Immature natural killer cell (primary cell): ENCODE data around the gene SNTG2. TPM values are rescaled to one million over a fixed set of nuclear protein-coding genes. Genes with fewer than 3 reads are reported as not detected.

ENCODE experiments used
- DNase-seq, 3 donors: peaks; one replicate each; pipeline ENCODE4 v3.0.0; 2022; ENCODE audit warnings: mixed read lengths in 1 of 3
- H3K27ac Mint-ChIP-seq, 6 donors: one replicate each; pipeline ENCODE4 v1.8.0; 2020; ENCODE audit warnings: mixed read lengths in 6 of 6, mild to moderate bottlenecking in 5 of 6, inconsistent platforms in 4 of 6, moderate library complexity in 3 of 6
- H3K27me3 Mint-ChIP-seq, 3 donors: one replicate each; pipeline ENCODE4 v1.8.0; 2020 to 2021; ENCODE audit warnings: low read depth in 3 of 3, mild to moderate bottlenecking in 3 of 3, mixed read lengths in 3 of 3, moderate library complexity in 3 of 3, inconsistent platforms in 1 of 3
- H3K36me3 Mint-ChIP-seq, 3 donors: one replicate each; pipeline ENCODE4 v1.8.0; 2020; ENCODE audit warnings: mixed read lengths in 3 of 3, inconsistent platforms in 2 of 3, mild to moderate bottlenecking in 2 of 3
- H3K4me1 Mint-ChIP-seq, 2 donors: one replicate each; pipeline ENCODE4 v1.8.0; 2020; ENCODE audit warnings: inconsistent platforms in 2 of 2, mild to moderate bottlenecking in 2 of 2, mixed read lengths in 2 of 2, moderate library complexity in 1 of 2
- H3K4me3 Mint-ChIP-seq, 5 donors: one replicate each; pipeline ENCODE4 v1.8.0; 2020; ENCODE audit warnings: mild to moderate bottlenecking in 5 of 5, mixed read lengths in 5 of 5, inconsistent platforms in 3 of 5, moderate library complexity in 3 of 5
- H3K9me3 Mint-ChIP-seq, 6 donors: one replicate each; pipeline ENCODE4 v1.8.0; 2020; ENCODE audit warnings: mild to moderate bottlenecking in 6 of 6, mixed read lengths in 6 of 6, inconsistent platforms in 4 of 6, moderate library complexity in 3 of 6
- polyA plus RNA-seq, 3 donors: library from polyadenylated mRNA; unstranded; fragments of 300-500 nt; fragmentation: Illumina TruSeq; gene quantifications; one replicate each; pipeline ENCODE4 v1.2.3, GENCODE V29; 2021

Gene SNTG2
- polyA plus RNA-seq, 3 donors from 2014 or later, result not detected

DNA sequence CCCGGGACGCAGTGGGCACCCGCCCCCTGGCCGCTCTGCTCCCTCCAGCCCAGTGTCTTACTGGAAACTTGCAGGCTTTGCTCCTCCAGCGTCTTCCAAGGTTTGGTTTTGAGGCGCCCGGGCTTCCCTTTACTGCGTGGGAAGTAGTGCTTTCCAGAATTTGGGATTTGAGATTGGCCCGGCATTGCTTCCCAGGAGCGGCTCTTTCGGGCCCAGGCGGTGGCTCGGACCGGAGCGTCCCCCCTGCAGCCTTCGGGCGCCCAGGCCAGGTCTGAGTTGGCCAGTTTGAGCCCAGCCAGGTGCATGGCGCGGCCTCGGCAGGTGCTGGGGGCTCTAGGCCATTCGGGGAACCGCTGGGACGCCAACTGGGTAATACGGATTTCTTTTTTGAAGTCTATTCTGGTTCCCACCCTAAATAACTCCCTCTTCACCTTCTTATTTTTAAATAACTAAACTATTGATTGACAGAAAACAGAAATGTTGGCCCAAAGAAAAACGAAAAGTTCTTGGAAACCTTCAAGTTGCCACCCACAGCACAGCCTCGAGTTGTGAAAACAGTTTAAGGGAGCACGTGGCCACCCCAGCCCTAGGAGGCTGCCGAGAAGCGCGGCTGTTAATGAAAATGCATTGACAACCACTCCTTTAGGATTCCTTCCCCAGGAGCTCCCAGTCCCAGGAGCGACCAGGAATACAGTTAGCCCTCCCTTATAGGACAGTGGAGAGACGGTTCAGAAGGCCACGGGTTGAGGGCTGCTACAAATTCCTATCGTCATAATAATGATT lies 766 bp downstream of the SNTG2 start:
- Mint-ChIP-seq H3K9me3 (peaks cover 0 to 2% (median 0%) of the 10 kb centered on the region in 6 donors), H3K36me3 (no peaks in the 10 kb centered on the region), H3K4me3 (peak overlapping the region; percentile 62 to 76 (median 66)), H3K27ac (no peak overlapping the region), H3K27me3 (peaks cover 17 to 33% (median 28%) of the 10 kb centered on the region in 3 donors), H3K4me1 (peaks cover 11 to 14% of the 10 kb centered on the region in 2 donors)
- DNase-seq, result no peak

GRCh38 chr2:953408-953807 lies 2.8 kb downstream of the SNTG2 start:
- H3K27me3 Mint-ChIP-seq, result peaks cover 12 to 32% (median 27%) of the 10 kb centered on the region in 3 donors
- no peak overlapping the region for H3K27ac Mint-ChIP-seq
- peak overlapping the region in 1 of 5 donors; percentile 36 for H3K4me3 Mint-ChIP-seq

GRCh38 chr2:953975-954686 lies 3.5 kb downstream of the SNTG2 start:
- no peak for DNase-seq
- Mint-ChIP-seq H3K27ac (no peak overlapping the region), H3K9me3 (peaks cover 0 to 2% (median 0%) of the 10 kb centered on the region in 6 donors), H3K27me3 (peaks cover 12 to 25% (median 22%) of the 10 kb centered on the region in 3 donors), H3K36me3 (no peaks in the 10 kb centered on the region), H3K4me3 (no peak overlapping the region), H3K4me1 (peaks cover 8% of the 10 kb centered on the region in 2 donors)

More at GRCh38 chr2:953408-953807, 2.8 kb downstream of the SNTG2 start:
- H3K4me1 Mint-ChIP-seq, result peaks cover 8 to 9% of the 10 kb centered on the region in 2 donors
- peaks cover 0 to 2% (median 0%) of the 10 kb centered on the region in 6 donors for H3K9me3 Mint-ChIP-seq
- no peak for DNase-seq
- no peaks in the 10 kb centered on the region for H3K36me3 Mint-ChIP-seq

DNA sequence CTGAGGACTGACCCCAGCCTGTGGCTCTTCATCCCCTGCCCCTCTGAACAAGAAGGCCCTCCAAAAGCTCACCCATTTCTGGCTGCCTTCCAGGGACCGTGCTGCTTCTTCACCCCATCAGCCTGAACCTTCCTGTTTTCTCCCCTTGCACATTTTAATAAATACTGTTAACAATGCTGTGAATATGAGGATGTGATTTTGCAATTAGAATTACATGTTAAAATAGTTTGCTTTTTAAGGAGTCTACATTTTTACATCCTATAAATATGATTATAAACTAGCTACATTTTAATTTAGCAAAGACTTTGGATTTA lies 4.0 kb downstream of the SNTG2 start:
- peaks cover 10 to 22% (median 18%) of the 10 kb centered on the region in 3 donors for H3K27me3 Mint-ChIP-seq
- H3K9me3 Mint-ChIP-seq, result peaks cover 0 to 1% (median 0%) of the 10 kb centered on the region in 6 donors
- no peaks in the 10 kb centered on the region for H3K36me3 Mint-ChIP-seq
- H3K4me1 Mint-ChIP-seq, result peaks cover 2 to 4% of the 10 kb centered on the region in 2 donors
- no peak for DNase-seq
- no peak overlapping the region for H3K4me3 Mint-ChIP-seq
- H3K27ac Mint-ChIP-seq, result no peak overlapping the region

GRCh38 chr2:955829-956731 lies 5.4 kb downstream of the SNTG2 start:
- no peak overlapping the region for H3K27ac Mint-ChIP-seq
- H3K4me3 Mint-ChIP-seq, result no peak overlapping the region
- H3K36me3 Mint-ChIP-seq, result no peaks in the 10 kb centered on the region
- H3K4me1 Mint-ChIP-seq, result peaks cover 0 to 2% of the 10 kb centered on the region in 2 donors
- no peak for DNase-seq
- H3K9me3 Mint-ChIP-seq, result no peaks in the 10 kb centered on the region
- peaks cover 10 to 20% (median 17%) of the 10 kb centered on the region in 3 donors for H3K27me3 Mint-ChIP-seq

- Mint-ChIP-seq H3K4me1 (no peaks in the 10 kb centered on the region), H3K9me3 (no peaks in the 10 kb centered on the region), H3K36me3 (no peaks in the 10 kb centered on the region), H3K27ac (no peak overlapping the region), H3K4me3 (no peak overlapping the region), H3K27me3 (peaks cover 2 to 7% (median 3%) of the 10 kb centered on the region in 3 donors)
- DNase-seq, result no peak
These were observed 8.8 kb downstream of the SNTG2 start for GRCh38 chr2:959457-959856.

DNA sequence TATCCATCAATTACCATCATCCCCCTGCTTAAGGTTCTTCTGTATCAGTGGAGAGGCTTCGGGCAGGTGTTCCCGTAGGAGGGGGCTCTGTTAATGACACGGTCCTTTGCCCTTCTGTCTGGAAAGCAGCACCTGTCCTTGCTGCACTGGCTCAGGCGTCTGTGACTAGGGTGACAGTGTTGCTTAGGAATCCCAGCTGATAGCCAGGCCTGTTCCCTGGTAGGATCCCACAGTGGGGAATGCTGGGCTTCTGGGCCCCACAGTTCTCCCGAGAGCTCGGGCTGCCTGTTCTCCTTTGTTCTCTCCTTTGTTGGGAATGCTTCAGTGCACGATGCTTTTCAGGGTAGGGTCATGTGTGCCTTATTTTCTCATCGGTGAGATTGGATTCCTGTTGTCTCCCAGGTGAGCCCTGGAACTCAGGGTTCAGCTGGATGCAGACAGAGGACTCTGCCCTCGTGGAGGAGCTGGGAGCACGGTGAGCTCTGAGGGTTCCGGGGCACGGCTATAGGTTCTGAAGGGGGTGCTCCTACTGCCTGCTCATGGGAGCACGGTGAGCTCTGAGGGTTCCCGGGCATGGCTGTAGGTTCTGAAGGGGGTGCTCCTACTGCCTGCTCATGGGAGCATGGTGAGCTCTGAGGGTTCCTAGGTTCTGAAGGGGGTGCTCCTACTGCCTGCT lies 9.6 kb downstream of the SNTG2 start:
- DNase-seq, result no peak
- no peak overlapping the region for H3K27ac Mint-ChIP-seq
- H3K27me3 Mint-ChIP-seq, result peaks cover 2 to 5% (median 3%) of the 10 kb centered on the region in 3 donors
- H3K36me3 Mint-ChIP-seq, result no peaks in the 10 kb centered on the region
- H3K4me1 Mint-ChIP-seq, result no peaks in the 10 kb centered on the region
- peaks cover 0 to under 1% (median 0%) of the 10 kb centered on the region in 6 donors for H3K9me3 Mint-ChIP-seq
- no peak overlapping the region for H3K4me3 Mint-ChIP-seq

DNA sequence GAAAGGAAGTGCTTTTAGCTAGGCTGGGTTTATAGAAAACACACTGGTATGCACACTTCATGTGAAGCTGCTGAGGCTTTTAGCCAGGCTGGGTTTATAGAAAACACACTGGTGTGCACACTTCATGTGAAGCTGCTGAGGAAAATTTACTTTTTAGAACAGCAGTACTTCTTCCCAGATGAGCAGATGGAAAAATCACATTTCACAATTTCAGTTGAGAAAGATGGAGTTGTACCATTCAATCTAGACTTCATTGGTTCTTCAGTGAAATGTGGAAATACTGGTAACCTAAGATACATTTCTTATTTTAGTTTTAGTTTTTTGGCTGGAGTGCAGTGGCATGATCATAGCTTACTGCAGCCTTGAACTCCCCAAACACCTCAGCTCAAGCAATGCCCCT lies 11.1 kb downstream of the SNTG2 start:
- Mint-ChIP-seq H3K27me3 (peaks cover 2 to 4% (median 3%) of the 10 kb centered on the region in 3 donors), H3K9me3 (peaks cover 0 to 2% (median 0%) of the 10 kb centered on the region in 6 donors), H3K4me3 (no peak overlapping the region), H3K4me1 (no peaks in the 10 kb centered on the region), H3K36me3 (no peaks in the 10 kb centered on the region), H3K27ac (no peak overlapping the region)
- no peak for DNase-seq

- Mint-ChIP-seq H3K36me3 (no peaks in the 10 kb centered on the region), H3K9me3 (peaks cover 0 to 5% (median 0%) of the 10 kb centered on the region in 6 donors), H3K27ac (no peak overlapping the region), H3K4me1 (no peaks in the 10 kb centered on the region), H3K27me3 (peaks cover 3 to 6% (median 4%) of the 10 kb centered on the region in 3 donors), H3K4me3 (no peak overlapping the region)
- DNase-seq, result no peak
These were observed 13.2 kb downstream of the SNTG2 start for GRCh38 chr2:963876-964275.

DNA sequence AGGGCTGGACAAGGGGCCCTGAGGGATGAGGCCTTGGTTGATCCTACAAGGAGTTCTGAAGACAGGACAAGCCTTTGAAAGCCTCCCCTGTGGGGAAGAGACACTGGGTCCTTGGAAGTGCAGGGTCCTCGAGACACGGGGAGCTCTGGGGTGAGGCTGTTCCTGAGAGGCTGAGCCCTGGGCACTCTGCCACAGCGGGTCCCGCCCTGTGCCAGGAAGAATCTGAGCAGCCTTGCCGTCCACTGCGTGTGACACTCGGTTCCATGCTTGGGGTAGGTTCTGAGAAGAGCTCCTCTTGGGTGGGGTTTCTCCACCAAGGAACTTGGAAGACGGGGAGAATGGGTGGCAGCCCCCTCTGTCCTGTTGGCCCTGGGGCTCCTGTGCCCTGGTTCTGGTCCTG lies 13.9 kb downstream of the SNTG2 start:
- H3K9me3 Mint-ChIP-seq, result peaks cover 0 to 5% (median 0%) of the 10 kb centered on the region in 6 donors
- H3K4me1 Mint-ChIP-seq, result no peaks in the 10 kb centered on the region
- H3K36me3 Mint-ChIP-seq, result no peaks in the 10 kb centered on the region
- no peak for DNase-seq
- H3K27me3 Mint-ChIP-seq, result peaks cover 0 to 10% (median 4%) of the 10 kb centered on the region in 3 donors
- H3K27ac Mint-ChIP-seq, result no peak overlapping the region
- H3K4me3 Mint-ChIP-seq, result no peak overlapping the region

DNA sequence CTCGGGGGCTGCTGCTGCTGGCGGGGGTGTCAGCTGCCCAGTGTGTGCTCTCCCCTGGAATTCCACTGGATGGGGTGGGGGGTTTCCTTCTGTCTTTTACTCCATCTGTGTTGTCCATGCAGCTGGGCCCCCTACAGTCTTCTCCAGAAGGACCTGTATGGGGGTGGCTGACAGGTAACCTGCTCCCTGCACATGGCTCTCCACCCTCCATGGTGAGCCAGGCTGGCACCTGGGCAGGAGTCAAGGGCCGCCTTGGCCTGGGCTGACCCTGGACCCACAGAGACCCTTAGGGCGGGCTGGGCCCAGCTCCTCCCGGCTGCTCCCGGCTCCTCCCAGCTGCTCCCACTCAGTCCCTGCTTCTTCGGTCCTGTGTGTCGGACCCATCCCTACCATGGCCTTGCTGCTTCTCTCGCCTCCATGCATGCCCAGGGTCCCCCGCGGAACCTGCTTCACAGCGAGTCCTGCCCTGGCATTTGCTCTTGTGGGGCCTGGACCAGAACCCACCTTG lies 15.0 kb downstream of the SNTG2 start:
- Mint-ChIP-seq H3K27me3 (peaks cover 0 to 12% (median 4%) of the 10 kb centered on the region in 3 donors), H3K4me1 (peaks cover 0 to under 1% of the 10 kb centered on the region in 2 donors), H3K27ac (no peak overlapping the region), H3K4me3 (no peak overlapping the region), H3K36me3 (no peaks in the 10 kb centered on the region), H3K9me3 (peaks cover 0 to 5% (median 0%) of the 10 kb centered on the region in 6 donors)
- DNase-seq, result no peak

DNA sequence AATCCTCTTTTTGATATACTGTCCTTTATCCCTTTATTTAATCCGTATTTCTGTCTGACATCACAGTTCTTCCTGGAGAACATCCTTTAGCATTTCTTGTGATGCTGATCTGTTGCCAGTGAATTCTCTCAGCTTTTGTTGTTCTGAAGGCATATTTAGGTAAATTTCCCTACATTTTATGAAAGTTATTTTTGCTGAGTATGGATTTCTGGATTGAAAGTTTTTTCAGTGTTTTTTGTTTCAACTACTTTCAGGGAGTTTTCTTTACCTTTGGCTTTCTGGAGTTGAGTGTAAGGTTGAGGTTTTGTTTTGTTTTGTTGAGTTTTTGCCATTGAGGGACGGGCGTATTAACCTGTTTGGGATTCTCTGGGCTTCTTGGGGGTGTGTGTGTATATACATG lies 22.5 kb downstream of the SNTG2 start:
- Mint-ChIP-seq H3K27me3 (peaks cover 4 to 26% (median 12%) of the 10 kb centered on the region in 3 donors), H3K4me3 (peak overlapping the region in 1 of 5 donors; percentile 26), H3K4me1 (peaks cover 25 to 46% of the 10 kb centered on the region in 2 donors), H3K27ac (peak overlapping the region in 2 of 6 donors; percentile 29 to 34), H3K9me3 (peaks cover 0 to 6% (median 0%) of the 10 kb centered on the region in 6 donors), H3K36me3 (peaks cover 0 to 4% (median 4%) of the 10 kb centered on the region in 3 donors)
- DNase-seq, result no peak

DNA sequence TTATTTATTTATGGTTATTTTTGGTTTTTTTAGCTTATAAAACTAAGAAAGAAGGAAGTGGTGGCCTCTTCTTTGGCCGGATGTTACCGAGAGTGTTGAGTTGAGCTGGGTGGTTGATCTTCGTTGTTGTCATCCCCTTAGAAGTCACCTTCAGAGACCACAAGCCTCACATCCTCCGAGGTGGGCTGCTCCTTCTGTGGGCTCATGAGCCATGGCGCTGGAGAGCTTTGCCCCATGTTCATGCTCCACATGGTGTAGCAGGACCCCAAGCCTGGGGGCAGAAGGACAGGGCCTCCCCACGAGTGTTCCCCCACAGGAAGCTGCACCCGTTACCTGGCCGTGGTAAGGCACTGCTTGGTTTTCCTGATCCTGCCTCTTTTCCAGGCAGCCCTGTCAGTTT lies 23.4 kb downstream of the SNTG2 start:
- DNase-seq, result peak; percentile 24 to 58 (median 31)

More for the DNA sequence above, 23.4 kb downstream of the SNTG2 start:
- peaks cover 25 to 48% of the 10 kb centered on the region in 2 donors for H3K4me1 Mint-ChIP-seq
- peaks cover 0 to 6% (median 0%) of the 10 kb centered on the region in 6 donors for H3K9me3 Mint-ChIP-seq
- H3K36me3 Mint-ChIP-seq, result peaks cover 0 to 4% (median 4%) of the 10 kb centered on the region in 3 donors
- peak overlapping the region; percentile 7 to 49 (median 36) for H3K4me3 Mint-ChIP-seq
- H3K27ac Mint-ChIP-seq, result peak overlapping the region in 4 of 6 donors; percentile 34 to 63 (median 56)
- peaks cover 4 to 22% (median 13%) of the 10 kb centered on the region in 3 donors for H3K27me3 Mint-ChIP-seq
